Cerebellar cortex (tissue), 1 donor: ENCODE data around the gene CRIP1.
A peak's percentile ranks its signal among the peaks of the same experiment; 100 is the strongest.

ENCODE experiments used
- DNase-seq: peaks from one replicate; pipeline ENCODE4 v3.0.0-alpha.2; 2015; ENCODE audit warnings: low spot score

CRIP1 gene

GRCh38 chr14:105486163-105486973 lies at the start of gene CRIP1:
Gene CRIP1 (plus strand): TSS chr14:105486886. CDS start chr14:105487260, 374 bp downstream.
- DNase-seq = no peak

GRCh38 chr14:105436891-105437722 lies 49.6 kb upstream of the CRIP1 start:
- DNase-seq = no peak

- DNase-seq = peak; percentile 43
Measured at GRCh38 chr14:105437723-105438500, 48.8 kb upstream of the CRIP1 start.

GRCh38 chr14:105439179-105439578 lies 47.5 kb upstream of the CRIP1 start:
- no peak for DNase-seq

- peak; percentile 56 for DNase-seq
Measured at GRCh38 chr14:105439710-105440553, 46.8 kb upstream of the CRIP1 start.

GRCh38 chr14:105440554-105440900 lies 46.2 kb upstream of the CRIP1 start:
- no peak for DNase-seq

GRCh38 chr14:105440992-105441391 lies 45.7 kb upstream of the CRIP1 start:
- DNase-seq = no peak

GRCh38 chr14:105442125-105442524 lies 44.6 kb upstream of the CRIP1 start:
- no peak for DNase-seq

- no peak for DNase-seq
Measured at GRCh38 chr14:105442834-105443233, 43.9 kb upstream of the CRIP1 start.

GRCh38 chr14:105444859-105445258 lies 41.8 kb upstream of the CRIP1 start:
- no peak for DNase-seq

- no peak for DNase-seq
Measured at GRCh38 chr14:105445290-105445689, 41.4 kb upstream of the CRIP1 start.

GRCh38 chr14:105445901-105446845 lies 40.5 kb upstream of the CRIP1 start:
- DNase-seq = no peak

- DNase-seq = no peak
Measured at GRCh38 chr14:105446971-105447370, 39.7 kb upstream of the CRIP1 start.

GRCh38 chr14:105447651-105448640 lies 38.7 kb upstream of the CRIP1 start:
- no peak for DNase-seq

GRCh38 chr14:105448706-105449111 lies 38.0 kb upstream of the CRIP1 start:
- peak; percentile 63 for DNase-seq

- no peak for DNase-seq
Measured at GRCh38 chr14:105449276-105450122, 37.2 kb upstream of the CRIP1 start.

- no peak for DNase-seq
Measured at GRCh38 chr14:105450123-105450505, 36.6 kb upstream of the CRIP1 start.
